PFSK-1 (cell line): ENCODE measurements around the gene ADAMTS4.

ENCODE experiments used
- POLR2AphosphoS5 ChIP-seq: IDR thresholded peaks from 2 replicates; pipeline ENCODE4 v1.6.1; 2012; ENCODE audit warnings: low read depth, mild to moderate bottlenecking, control low read depth, low read length, moderate library complexity
- SIN3A ChIP-seq: IDR thresholded peaks from 2 replicates; pipeline ENCODE4 v1.6.1; 2012; ENCODE audit warnings: mild to moderate bottlenecking, low read length, moderate library complexity, borderline replicate concordance; ENCODE audit not compliant: insufficient read depth
- TAF1 ChIP-seq: IDR thresholded peaks from 2 replicates; pipeline ENCODE4 v1.6.1; 2012; ENCODE audit warnings: low read length, control low read depth, borderline replicate concordance; ENCODE audit not compliant: insufficient read depth
- TF ChIP-seq, protein P1 (sequence below), 2 experiments: IDR thresholded peaks; 2 replicates each; pipeline versions ENCODE4 v1.6.1 to v1.8.0; 2011 to 2012; ENCODE audit warnings: low read depth in 2 of 2, low read length in 2 of 2, control low read depth in 1 of 2, inconsistent platforms in 1 of 2, mild to moderate bottlenecking in 1 of 2, moderate library complexity in 1 of 2; ENCODE audit not compliant: insufficient read depth in 1 of 2

- TF ChIP-seq, protein P1, sequence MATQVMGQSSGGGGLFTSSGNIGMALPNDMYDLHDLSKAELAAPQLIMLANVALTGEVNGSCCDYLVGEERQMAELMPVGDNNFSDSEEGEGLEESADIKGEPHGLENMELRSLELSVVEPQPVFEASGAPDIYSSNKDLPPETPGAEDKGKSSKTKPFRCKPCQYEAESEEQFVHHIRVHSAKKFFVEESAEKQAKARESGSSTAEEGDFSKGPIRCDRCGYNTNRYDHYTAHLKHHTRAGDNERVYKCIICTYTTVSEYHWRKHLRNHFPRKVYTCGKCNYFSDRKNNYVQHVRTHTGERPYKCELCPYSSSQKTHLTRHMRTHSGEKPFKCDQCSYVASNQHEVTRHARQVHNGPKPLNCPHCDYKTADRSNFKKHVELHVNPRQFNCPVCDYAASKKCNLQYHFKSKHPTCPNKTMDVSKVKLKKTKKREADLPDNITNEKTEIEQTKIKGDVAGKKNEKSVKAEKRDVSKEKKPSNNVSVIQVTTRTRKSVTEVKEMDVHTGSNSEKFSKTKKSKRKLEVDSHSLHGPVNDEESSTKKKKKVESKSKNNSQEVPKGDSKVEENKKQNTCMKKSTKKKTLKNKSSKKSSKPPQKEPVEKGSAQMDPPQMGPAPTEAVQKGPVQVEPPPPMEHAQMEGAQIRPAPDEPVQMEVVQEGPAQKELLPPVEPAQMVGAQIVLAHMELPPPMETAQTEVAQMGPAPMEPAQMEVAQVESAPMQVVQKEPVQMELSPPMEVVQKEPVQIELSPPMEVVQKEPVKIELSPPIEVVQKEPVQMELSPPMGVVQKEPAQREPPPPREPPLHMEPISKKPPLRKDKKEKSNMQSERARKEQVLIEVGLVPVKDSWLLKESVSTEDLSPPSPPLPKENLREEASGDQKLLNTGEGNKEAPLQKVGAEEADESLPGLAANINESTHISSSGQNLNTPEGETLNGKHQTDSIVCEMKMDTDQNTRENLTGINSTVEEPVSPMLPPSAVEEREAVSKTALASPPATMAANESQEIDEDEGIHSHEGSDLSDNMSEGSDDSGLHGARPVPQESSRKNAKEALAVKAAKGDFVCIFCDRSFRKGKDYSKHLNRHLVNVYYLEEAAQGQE (IDR thresholded peaks at IDR 0.05; ENCODE audit: insufficient read depth in 1 of 2, low read depth in 2 of 2, low read length in 2 of 2): no peak
- no peak for TF ChIP-seq POLR2AphosphoS5
- no peak for TF ChIP-seq TAF1
- TF ChIP-seq SIN3A: no peak
These were observed 22.9 kb downstream of the ADAMTS4 start for GRCh38 chr1:161175771-161176453.
